ENCODE data around the gene HOATZ.

The HOATZ gene

GRCh38 chr11:111476956-111477355 is 37.6 kb upstream of the HOATZ start:
- TF ChIP-seq, protein P1, sequence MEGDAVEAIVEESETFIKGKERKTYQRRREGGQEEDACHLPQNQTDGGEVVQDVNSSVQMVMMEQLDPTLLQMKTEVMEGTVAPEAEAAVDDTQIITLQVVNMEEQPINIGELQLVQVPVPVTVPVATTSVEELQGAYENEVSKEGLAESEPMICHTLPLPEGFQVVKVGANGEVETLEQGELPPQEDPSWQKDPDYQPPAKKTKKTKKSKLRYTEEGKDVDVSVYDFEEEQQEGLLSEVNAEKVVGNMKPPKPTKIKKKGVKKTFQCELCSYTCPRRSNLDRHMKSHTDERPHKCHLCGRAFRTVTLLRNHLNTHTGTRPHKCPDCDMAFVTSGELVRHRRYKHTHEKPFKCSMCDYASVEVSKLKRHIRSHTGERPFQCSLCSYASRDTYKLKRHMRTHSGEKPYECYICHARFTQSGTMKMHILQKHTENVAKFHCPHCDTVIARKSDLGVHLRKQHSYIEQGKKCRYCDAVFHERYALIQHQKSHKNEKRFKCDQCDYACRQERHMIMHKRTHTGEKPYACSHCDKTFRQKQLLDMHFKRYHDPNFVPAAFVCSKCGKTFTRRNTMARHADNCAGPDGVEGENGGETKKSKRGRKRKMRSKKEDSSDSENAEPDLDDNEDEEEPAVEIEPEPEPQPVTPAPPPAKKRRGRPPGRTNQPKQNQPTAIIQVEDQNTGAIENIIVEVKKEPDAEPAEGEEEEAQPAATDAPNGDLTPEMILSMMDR (conservative IDR thresholded peaks at IDR 0.05): no peak
- no peak for TF ChIP-seq ZFX (IDR thresholded peaks at IDR 0.05)
- no peak overlapping the region for H3K27ac ChIP-seq

GRCh38 chr11:111477898-111478297 is 36.7 kb upstream of the HOATZ start:
- no peak overlapping the region for H3K27ac ChIP-seq
- TF ChIP-seq, protein P1 (conservative IDR thresholded peaks at IDR 0.05): no peak
- TF ChIP-seq ZFX (IDR thresholded peaks at IDR 0.05): no peak

DNA sequence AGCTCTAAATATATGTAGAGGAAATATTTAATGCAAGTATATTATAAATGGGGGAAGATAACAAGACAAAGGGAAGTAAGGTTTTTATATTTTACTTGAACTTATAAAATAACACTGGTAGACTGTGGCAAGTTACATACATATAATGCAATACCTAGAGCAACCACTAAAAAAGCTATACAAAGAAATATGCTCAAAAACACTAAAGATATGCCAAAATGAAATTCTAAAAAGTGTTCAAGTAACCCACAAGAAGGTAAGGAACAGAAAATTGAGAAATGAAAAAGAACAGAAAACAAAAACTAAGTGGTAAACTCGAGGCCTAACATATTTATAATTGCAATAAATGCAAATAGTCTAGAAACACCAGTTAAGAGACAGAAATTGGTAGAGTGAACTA is 34.9 kb upstream of the HOATZ start:
- no peak overlapping the region for H3K27ac ChIP-seq
- TF ChIP-seq, protein P1 (conservative IDR thresholded peaks at IDR 0.05): peak; percentile 10; the same call in 1 of the 2 replicates
- no peak for TF ChIP-seq ZFX (IDR thresholded peaks at IDR 0.05)

- no peak overlapping the region for H3K27ac ChIP-seq
- TF ChIP-seq ZFX (IDR thresholded peaks at IDR 0.05): no peak
- TF ChIP-seq, protein P1 (conservative IDR thresholded peaks at IDR 0.05): no peak
Measured at GRCh38 chr11:111483431-111483830, 31.1 kb upstream of the HOATZ start.

DNA sequence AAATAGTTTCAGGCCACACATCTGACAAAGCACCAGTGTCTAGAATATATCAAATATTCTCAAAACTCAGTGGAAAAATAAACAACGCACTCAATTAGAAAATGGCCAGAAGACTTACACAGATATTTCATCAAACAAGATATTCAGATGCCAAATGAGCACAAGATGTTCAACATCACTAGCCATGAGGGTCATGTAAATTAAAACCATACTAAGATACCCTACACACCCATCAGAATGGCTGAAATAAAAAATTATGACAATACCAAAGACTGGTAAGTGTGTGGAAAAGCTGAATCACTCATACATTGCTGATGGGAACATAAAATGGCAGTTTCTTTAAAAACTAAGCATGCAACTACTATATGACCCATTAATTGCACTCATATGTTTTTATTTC is 24.1 kb upstream of the HOATZ start:
- no peak overlapping the region for H3K27ac ChIP-seq
- no peak for TF ChIP-seq ZFX (IDR thresholded peaks at IDR 0.05)
- TF ChIP-seq, protein P1 (conservative IDR thresholded peaks at IDR 0.05): no peak

DNA sequence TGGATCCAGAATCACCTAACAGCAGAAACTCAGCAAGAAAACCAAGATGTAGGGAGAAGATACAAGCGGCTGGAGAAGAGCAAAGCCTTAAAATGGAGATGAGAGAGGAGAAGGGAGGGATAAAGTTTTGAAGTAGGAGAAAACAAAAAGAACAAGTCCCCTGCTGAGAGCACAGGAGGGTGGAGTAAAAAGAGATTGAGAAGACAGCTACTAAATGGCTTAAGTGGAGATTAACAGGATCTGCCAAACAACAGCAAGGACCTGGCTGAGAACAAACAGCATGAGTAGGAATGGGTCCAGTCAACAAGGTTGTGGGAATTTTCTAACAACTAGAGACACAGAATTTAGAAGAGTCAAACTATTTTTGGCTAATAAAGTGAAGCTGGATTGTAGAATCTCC is 20.5 kb upstream of the HOATZ start:
- no peak overlapping the region for H3K27ac ChIP-seq
- TF ChIP-seq, protein P1 (conservative IDR thresholded peaks at IDR 0.05): no peak
- no peak for TF ChIP-seq ZFX (IDR thresholded peaks at IDR 0.05)

DNA sequence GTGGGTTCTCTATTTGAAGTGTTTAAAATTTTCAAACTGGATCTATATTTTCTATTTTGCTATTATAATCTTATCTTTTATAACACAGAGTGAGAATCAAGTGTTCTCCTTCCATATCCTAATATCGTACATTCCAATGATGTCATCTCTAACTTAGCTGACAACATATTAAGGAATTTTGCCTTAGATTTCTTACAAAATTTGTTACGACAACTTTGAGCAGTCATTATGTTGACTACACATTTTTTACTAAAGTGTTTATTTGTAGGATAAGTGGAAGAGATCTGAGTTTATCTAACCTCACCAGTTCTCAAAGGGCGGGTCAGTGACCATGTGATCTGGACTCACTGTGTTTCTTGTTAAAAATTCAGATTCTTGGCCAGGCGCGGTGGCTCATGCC is 15.1 kb upstream of the HOATZ start:
- TF ChIP-seq, protein P1 (conservative IDR thresholded peaks at IDR 0.05): no peak
- no peak for TF ChIP-seq ZFX (IDR thresholded peaks at IDR 0.05)
- no peak overlapping the region for H3K27ac ChIP-seq
